Colonic mucosa (tissue), 4 donors: ENCODE measurements around the gene ZNF784. TPM values are rescaled to one million over a fixed set of nuclear protein-coding genes. Genes with fewer than 3 reads are reported as not detected.

ENCODE experiments used
- DNase-seq: peaks from one replicate; pipeline ENCODE4 v3.0.0-alpha.2; 2020
- H3K27ac ChIP-seq: fragments of 200-600 bp; one replicate; pipeline ENCODE4 v1.8.0; 2021
- H3K27me3 ChIP-seq: fragments of 200-600 bp; one replicate; pipeline ENCODE4 v1.8.0; 2021
- H3K36me3 ChIP-seq: fragments of 200-600 bp; one replicate; pipeline ENCODE4 v1.8.0; 2021
- H3K4me1 ChIP-seq: fragments of 200-600 bp; one replicate; pipeline ENCODE4 v1.8.0; 2021; ENCODE audit warnings: mild to moderate bottlenecking
- H3K4me3 ChIP-seq: fragments of 200-600 bp; one replicate; pipeline ENCODE4 v1.8.0; 2021
- H3K9ac ChIP-seq, 2 donors: one replicate each; pipeline ENCODE4 v1.7.0; 2013; ENCODE audit warnings: control low read depth in 2 of 2, low read depth in 2 of 2, low read length in 2 of 2
- H3K9me3 ChIP-seq: fragments of 200-600 bp; one replicate; pipeline ENCODE4 v1.8.0; 2021
- CTCF ChIP-seq: fragments of 200-600 bp; IDR thresholded peaks from one replicate; pipeline ENCODE4 v1.8.0; 2022; ENCODE audit warnings: antibody characterized with exemption, mild to moderate bottlenecking
- intact Hi-C: fragments of 100-400 bp; cut with DNase I; formaldehyde crosslinking; loops from one replicate; pipeline ENCODE4 v1.14.1; 2022
- total RNA-seq, 2 donors: library from RNA; stranded (reverse); fragmentation: NEBNext Ultra II Directional in 1 of 2; extraction: Animal tissue kit (Norgen Biotek cat#: 25700) in 1 of 2; gene quantifications; one replicate each; pipeline ENCODE4 v1.2.1, GENCODE V29; 2021
- donor health status: healthy.
- donor health status: DM: no; HTN: no; CAD: no.
- donor health status: DM: no; HTN: no; CAD: no.

ZNF784 gene
- total RNA-seq, 2 donors from 2014 or later = 9.9 to 10.2 TPM

GRCh38 chr19:55601084-55601483, 23.3 kb downstream of the ZNF784 start:
- TF ChIP-seq CTCF = no peak
- peak overlapping the region; percentile 96 for H3K27ac ChIP-seq
- intact Hi-C loops = no loop called here
- no peaks in the 10 kb centered on the region for H3K27me3 ChIP-seq
- peak overlapping the region; percentile 79 to 84 for H3K9ac ChIP-seq
- H3K9me3 ChIP-seq = no peaks in the 10 kb centered on the region
- peak overlapping the region; percentile 61 for H3K4me3 ChIP-seq
- H3K36me3 ChIP-seq = no peaks in the 10 kb centered on the region
- no peaks in the 10 kb centered on the region for H3K4me1 ChIP-seq
- DNase-seq = peak; percentile 28

- intact Hi-C loops = no loop called here
- TF ChIP-seq CTCF = no peak
- peak overlapping the region; percentile 79 to 84 for H3K9ac ChIP-seq
Measured at GRCh38 chr19:55600662-55601028, 23.7 kb downstream of the ZNF784 start.

GRCh38 chr19:55599842-55600661, 24.3 kb downstream of the ZNF784 start, which contains the start of gene ZNF524:
ZNF524 (plus strand) TSS chr19:55600288; CDS start chr19:55602113, 1,825 bp downstream.
- no peaks in the 10 kb centered on the region for H3K36me3 ChIP-seq

More at GRCh38 chr19:55600662-55601028, 23.7 kb downstream of the ZNF784 start:
- no peak for DNase-seq
- no peaks in the 10 kb centered on the region for H3K27me3 ChIP-seq
- H3K4me3 ChIP-seq = peak overlapping the region; percentile 61
- H3K36me3 ChIP-seq = no peaks in the 10 kb centered on the region
- peak overlapping the region; percentile 96 for H3K27ac ChIP-seq
- H3K4me1 ChIP-seq = no peaks in the 10 kb centered on the region
- no peaks in the 10 kb centered on the region for H3K9me3 ChIP-seq

GRCh38 chr19:55599468-55599841, 24.9 kb downstream of the ZNF784 start, which contains the start of gene FIZ1:
FIZ1 (minus strand) TSS chr19:55599517; CDS start chr19:55597865, 1,652 bp downstream.
- Histone ChIP-seq H3K27ac (peak within 1 kb of the TSS; percentile 96), H3K4me1 (no peaks in the 10 kb centered on the region), H3K9ac (peak within 1 kb of the TSS; percentile 80 to 84), H3K36me3 (no peaks in the 10 kb centered on the region), H3K4me3 (peak within 1 kb of the TSS; percentile 61), H3K27me3 (no peaks in the 10 kb centered on the region), H3K9me3 (no peaks in the 10 kb centered on the region)
- intact Hi-C loops = no loop called here
- DNase-seq = peak; percentile 98
- TF ChIP-seq CTCF = no peak

More at GRCh38 chr19:55599842-55600661, 24.3 kb downstream of the ZNF784 start, which contains the start of gene ZNF524:
- H3K27ac ChIP-seq = peak within 1 kb of the TSS; percentile 96
- H3K4me3 ChIP-seq = peak within 1 kb of the TSS; percentile 61
- H3K9ac ChIP-seq = peak within 1 kb of the TSS; percentile 80 to 84
- H3K4me1 ChIP-seq = no peaks in the 10 kb centered on the region
- intact Hi-C loops = no loop called here
- H3K9me3 ChIP-seq = no peaks in the 10 kb centered on the region
- no peaks in the 10 kb centered on the region for H3K27me3 ChIP-seq
- DNase-seq = peak; percentile 83
- no peak for TF ChIP-seq CTCF

- H3K9me3 ChIP-seq = no peaks in the 10 kb centered on the region
- H3K4me1 ChIP-seq = no peaks in the 10 kb centered on the region
- DNase-seq = peak; percentile 96
- H3K4me3 ChIP-seq = peak overlapping the region; percentile 61
- H3K36me3 ChIP-seq = no peaks in the 10 kb centered on the region
- TF ChIP-seq CTCF = no peak
- no peaks in the 10 kb centered on the region for H3K27me3 ChIP-seq
- intact Hi-C loops = no loop called here
- H3K9ac ChIP-seq = peak overlapping the region; percentile 78 to 80
- peak overlapping the region; percentile 96 for H3K27ac ChIP-seq
Measured at GRCh38 chr19:55598719-55599467, 25.5 kb downstream of the ZNF784 start.
